ENCODE data around the gene ILF3.

Gene ILF3

GRCh38 chr19:10678813-10679212 is 24.7 kb downstream of the ILF3 start:
- no peak for DNase-seq

GRCh38 chr19:10679743-10680142 is 25.6 kb downstream of the ILF3 start:
- DNase-seq = no peak

GRCh38 chr19:10680545-10681135 is 26.5 kb downstream of the ILF3 start:
- no peak for DNase-seq

DNA sequence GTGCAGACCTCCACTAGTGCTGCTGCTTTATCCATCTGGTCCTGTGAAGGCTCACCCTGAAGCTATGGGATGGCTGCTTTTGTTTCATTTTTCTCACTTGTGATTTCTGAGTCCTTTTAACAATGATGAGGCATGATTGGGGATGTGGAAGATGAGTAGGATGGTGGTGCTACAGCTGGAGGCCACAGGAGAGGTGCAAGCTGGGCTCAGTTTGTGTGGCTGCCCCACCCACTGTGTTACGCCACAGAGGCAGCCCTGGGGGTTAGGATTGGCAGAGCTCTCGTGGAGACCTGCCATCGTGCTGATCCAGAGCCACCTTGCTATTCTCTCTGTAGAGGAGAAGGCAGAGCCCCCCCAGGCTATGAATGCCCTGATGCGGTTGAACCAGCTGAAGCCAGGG is 27.5 kb downstream of the ILF3 start:
- no peak for DNase-seq

GRCh38 chr19:10682397-10683063 is 28.4 kb downstream of the ILF3 start:
- DNase-seq = no peak

DNA sequence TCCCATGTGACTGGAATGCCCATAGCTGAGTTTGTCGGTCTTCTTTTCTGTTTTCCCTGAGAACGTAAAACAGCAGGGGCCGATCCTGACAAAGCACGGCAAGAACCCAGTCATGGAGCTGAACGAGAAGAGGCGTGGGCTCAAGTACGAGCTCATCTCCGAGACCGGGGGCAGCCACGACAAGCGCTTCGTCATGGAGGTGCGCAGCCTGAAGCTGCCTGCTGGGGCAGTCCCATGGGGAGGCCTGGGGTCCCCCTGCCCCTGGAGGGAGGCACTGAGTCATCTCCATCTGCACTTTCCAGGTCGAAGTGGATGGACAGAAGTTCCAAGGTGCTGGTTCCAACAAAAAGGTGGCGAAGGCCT is 28.9 kb downstream of the ILF3 start:
- DNase-seq = no peak

- no peak for DNase-seq
These were observed 29.4 kb downstream of the ILF3 start for GRCh38 chr19:10683582-10683981.

DNA sequence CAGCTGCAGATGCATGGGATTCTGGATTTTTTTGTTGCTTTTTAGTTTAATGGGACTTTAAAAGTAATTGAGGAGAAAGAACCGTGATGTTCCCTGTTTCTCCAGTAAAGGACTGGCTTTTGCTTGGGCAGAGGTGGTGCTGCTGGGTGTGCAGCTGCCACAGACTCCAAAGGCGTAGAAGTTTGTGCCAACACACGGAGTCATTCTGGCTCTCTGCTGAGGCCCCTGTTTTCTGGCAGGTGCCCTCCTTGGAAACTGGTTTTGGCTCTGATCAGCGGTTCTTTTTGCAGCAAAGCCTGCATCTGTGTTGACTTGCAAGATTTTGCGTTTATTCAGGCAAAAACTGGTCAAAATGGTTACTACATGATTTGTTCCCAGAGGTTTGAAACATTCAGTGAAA is 31.1 kb downstream of the ILF3 start:
- DNase-seq = no peak

DNA sequence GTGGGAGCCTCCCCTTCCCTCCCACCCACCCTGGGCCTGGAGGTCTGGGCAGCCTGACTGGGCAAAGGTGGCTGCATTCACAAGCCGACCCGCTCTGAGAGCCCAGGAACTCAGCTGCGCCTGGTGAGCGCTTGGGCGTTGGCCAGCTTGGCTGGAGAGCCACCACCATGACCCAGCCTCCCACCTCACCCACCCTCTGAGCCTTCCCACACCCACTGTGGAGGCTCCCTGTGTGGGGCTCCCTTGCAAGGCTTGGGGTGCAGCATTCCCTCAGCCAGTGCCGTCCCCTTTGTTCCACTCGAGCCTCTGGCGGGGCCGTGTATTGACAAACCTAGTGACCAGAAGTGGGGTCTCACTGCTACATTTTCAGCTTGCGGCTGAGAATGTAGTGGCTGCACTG is 32.0 kb downstream of the ILF3 start:
- no peak for DNase-seq

GRCh38 chr19:10686661-10687517 is 32.7 kb downstream of the ILF3 start:
- DNase-seq = no peak

- DNase-seq = no peak
These were observed 33.6 kb downstream of the ILF3 start for GRCh38 chr19:10687518-10688288.

- DNase-seq = no peak
These were observed 34.6 kb downstream of the ILF3 start for GRCh38 chr19:10688545-10689280.

- DNase-seq = no peak
These were observed 36.2 kb downstream of the ILF3 start for GRCh38 chr19:10690341-10690781.

GRCh38 chr19:10691178-10691881 is 37.2 kb downstream of the ILF3 start:
- DNase-seq = no peak

DNA sequence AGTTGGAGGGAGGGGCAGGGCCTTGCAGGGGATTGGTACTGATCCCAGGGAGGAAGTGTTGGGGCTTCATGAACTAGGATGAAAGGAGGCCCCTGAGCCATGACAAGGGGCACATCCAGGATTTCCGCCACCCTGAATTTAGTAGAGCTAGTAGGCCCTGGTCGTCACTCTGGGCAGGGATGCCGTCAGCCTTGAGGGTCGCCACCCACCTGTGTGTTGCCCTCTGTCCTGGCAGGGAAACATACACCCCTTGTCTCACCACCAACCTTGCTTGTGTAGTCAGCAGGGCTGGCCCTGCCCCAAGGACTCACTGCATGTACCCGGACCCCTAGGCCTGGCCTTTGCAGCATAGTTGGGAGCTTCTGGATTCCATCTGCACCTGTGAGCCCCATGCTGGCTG is 37.7 kb downstream of the ILF3 start:
- DNase-seq = no peak

DNA sequence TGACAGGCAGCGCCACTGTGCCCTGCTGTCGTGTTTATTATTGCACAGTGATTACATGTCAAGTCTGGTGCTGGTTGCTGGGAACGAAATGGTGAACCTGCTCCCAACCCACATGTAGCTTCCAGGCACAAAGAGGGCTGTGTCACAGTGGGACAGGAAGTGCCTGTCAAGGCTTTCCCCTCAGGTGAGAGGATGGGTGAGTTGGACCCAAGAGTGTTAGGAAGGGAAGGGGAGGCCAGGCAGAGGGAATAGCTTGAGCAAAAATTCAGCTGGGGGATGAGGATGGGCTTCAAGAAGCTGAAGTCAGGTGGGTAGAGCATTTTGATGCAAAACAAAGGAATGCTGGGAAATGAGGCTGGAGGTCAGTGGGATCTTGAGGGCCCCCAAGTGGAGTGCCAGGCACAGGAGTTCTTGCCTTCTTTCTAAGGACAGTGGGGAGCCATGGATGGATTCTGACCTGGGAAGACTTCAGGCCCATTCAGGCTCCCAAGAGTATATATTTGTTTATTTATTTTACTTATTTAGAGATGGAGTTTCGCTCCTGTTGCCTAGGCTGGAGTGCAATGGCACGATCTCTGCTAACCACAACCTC is 38.6 kb downstream of the ILF3 start:
- DNase-seq = no peak

GRCh38 chr19:10694706-10695307 is 40.7 kb downstream of the ILF3 start:
- DNase-seq = no peak

DNA sequence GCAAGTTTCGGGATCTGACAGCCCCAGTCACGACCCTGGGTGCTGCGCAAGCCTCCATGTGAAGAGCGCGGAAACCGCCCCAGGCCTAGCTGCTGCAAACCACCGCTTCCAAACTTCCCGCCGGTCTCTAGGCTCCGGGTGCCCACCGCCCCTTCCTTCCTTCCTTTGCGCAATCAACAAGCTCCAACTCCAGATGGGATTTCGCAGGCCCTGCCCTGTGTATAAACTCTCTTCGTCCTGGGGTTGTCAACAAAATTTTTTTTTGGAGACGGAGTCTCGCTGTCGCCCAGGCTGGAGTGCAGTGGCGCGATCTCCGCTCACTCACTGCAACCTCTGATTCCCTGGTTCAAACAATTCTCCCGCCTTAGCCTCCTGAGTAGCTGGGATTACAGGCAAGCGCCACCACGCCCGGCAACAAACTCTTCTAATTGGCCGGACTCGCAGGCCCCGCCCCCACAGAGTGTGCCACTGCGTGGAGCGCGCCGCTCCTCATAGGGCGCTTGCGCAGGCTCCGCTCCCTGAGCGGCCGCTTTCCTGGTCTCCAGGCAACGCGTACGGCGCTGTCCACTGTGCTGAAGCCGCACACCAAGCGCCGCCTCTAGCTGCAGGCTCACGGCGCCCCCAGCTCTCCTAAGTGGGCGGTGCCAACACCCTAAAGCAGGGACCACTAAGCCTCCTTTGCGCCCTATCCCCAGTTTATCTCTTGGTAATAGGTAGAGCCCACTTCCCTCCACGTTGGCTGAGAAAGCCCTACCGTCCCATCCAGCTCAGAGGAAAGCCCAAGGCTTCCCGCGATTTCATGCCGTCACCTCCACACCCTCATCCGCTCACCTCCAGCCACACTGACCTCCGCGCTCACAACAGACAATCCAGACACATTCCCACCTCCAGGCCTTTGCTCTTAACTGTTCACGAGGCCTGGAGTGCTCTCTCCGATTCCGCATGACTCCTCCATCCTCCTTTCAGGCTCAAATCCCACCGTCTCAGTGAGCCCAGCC is 41.6 kb downstream of the ILF3 start:
- DNase-seq = peak; percentile 91 to 92

GRCh38 chr19:10699650-10700335 is 45.6 kb downstream of the ILF3 start:
- peak; percentile 58 to 74 for DNase-seq
